Measurements from ENCODE around the gene UPF1. TPM values are rescaled to one million over a fixed set of nuclear protein-coding genes. Genes with fewer than 3 reads are reported as not detected.
A peak's percentile ranks its signal among the peaks of the same experiment; 100 is the strongest.

The UPF1 gene
- total and polyA plus RNA-seq, 3 experiments from 2014 or later: 24.6 to 97.2 (median 96.8) TPM

DNA sequence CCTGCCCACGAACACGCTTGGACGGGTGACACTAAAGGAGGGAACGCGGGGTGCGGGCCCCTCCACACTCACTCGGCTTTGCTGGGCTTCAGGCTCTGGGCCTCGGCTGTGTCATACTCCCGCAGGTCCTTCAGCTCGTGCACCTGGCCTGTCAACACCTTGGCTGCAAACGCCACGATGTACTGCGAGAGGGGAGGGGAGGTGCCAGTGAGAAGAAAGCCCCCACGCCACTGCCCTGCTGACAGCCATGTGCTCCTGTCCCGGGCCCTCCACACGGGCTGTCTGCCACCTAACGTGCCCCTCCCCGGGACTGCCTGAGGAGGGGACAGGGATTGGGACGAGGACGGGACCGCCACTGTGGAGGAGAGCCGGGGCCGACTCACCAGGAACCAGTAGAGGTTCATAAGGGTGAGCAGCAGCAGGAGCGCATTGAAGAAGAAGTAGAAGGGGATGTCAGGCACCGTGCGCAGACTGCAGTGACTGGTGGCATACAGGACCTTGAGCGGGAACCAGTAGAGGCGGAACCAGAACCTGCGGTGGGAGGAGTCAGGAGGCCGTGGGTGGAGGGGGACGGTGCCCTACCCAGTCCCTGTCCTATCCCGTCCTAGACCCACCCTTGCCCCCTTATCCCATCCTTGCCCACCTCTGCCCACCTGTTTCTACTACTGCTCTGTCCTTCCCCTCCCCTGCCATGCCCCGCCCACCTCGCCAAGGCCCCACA is 47.3 kb downstream of the UPF1 start:
- ChIA-PET POLR2A (no interaction called here), CTCF (no interaction called here)
- no peak overlapping the region for H3K27ac Mint-ChIP-seq
- H3K36me3 Mint-ChIP-seq: no peaks in the 10 kb centered on the region
- H3K4me1 ChIP-seq (ENCODE audit: insufficient read depth, low read length): no peaks in the 10 kb centered on the region
- no peaks in the 10 kb centered on the region for H3K4me1 Mint-ChIP-seq
- H3K4me3 Mint-ChIP-seq: peak overlapping the region in 1 of 7 donors; percentile 74
- H3K27me3 ChIP-seq (ENCODE audit: insufficient read depth, low read length, poor library complexity, severe bottlenecking): no peaks in the 10 kb centered on the region
- no peaks in the 10 kb centered on the region for H3K9me3 Mint-ChIP-seq
- DNase-seq: no peak
- H3K4me3 ChIP-seq (ENCODE audit: low read length): no peak overlapping the region
- no peak overlapping the region for H3K27ac ChIP-seq (ENCODE audit: low read depth, low read length)
- H3K9me3 ChIP-seq (ENCODE audit: low read length): no peaks in the 10 kb centered on the region
- H3K27me3 Mint-ChIP-seq: peaks cover 0 to 1% of the 10 kb centered on the region in 2 donors
- H3K36me3 ChIP-seq (ENCODE audit: insufficient read depth, low read length): no peaks in the 10 kb centered on the region

DNA sequence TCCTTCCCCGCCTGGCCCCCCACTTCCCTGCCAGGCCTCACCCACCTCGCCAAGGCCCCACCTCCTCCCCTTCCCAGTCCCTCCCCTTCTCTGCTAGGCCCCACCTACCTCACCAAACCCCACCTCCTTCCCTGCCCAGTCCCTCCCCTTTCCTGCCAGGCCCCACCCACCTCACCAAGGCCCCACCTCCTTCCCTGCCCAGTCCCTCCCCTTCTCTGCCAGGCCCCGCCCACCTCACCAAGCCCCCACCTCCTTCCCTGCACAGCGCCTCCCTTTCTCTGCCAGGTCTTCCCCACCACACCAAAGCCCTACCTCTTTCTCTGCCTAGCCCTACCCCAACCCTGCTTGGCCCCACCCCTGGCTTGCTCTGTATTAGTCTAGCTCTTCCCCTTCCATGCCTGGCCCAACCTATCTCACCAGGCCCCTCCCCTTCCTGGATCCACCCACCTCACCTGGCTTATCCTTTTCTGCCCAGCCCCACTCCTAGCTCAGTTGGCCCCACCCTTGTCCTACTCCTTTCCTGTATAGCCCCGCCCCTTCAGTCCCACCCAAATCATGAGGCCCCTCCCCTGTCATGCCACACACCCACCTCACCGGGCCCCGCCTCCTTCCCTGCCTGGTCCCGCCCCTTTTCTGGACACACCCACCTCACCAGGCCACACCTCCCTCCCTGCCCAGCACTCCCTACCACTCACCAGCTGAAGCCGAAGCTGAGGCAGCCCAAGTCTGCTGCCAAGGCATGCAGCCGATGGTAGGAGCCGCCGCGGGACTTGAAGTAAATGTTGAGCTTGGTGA is 48.0 kb downstream of the UPF1 start:
- ChIA-PET CTCF (no interaction called here), POLR2A (no interaction called here)
- no peak overlapping the region for H3K4me3 Mint-ChIP-seq
- no peak overlapping the region for H3K27ac ChIP-seq (ENCODE audit: low read depth, low read length)
- peaks cover 0 to 1% of the 10 kb centered on the region in 2 donors for H3K27me3 Mint-ChIP-seq
- H3K36me3 ChIP-seq (ENCODE audit: insufficient read depth, low read length): no peaks in the 10 kb centered on the region
- no peak overlapping the region for H3K4me3 ChIP-seq (ENCODE audit: low read length)
- H3K9me3 ChIP-seq (ENCODE audit: low read length): no peaks in the 10 kb centered on the region
- no peaks in the 10 kb centered on the region for H3K27me3 ChIP-seq (ENCODE audit: insufficient read depth, low read length, poor library complexity, severe bottlenecking)
- H3K36me3 Mint-ChIP-seq: no peaks in the 10 kb centered on the region
- DNase-seq: peak in 1 of 5 donors; percentile 10
- H3K4me1 Mint-ChIP-seq: no peaks in the 10 kb centered on the region
- no peaks in the 10 kb centered on the region for H3K4me1 ChIP-seq (ENCODE audit: insufficient read depth, low read length)
- H3K9me3 Mint-ChIP-seq: no peaks in the 10 kb centered on the region
- no peak overlapping the region for H3K27ac Mint-ChIP-seq

- CTCF ChIA-PET: no interaction called here
- H3K9me3 Mint-ChIP-seq: no peaks in the 10 kb centered on the region
- no peaks in the 10 kb centered on the region for H3K9me3 ChIP-seq (ENCODE audit: low read length)
Measured at GRCh38 chr19:18881491-18881890, 49.7 kb downstream of the UPF1 start.

DNA sequence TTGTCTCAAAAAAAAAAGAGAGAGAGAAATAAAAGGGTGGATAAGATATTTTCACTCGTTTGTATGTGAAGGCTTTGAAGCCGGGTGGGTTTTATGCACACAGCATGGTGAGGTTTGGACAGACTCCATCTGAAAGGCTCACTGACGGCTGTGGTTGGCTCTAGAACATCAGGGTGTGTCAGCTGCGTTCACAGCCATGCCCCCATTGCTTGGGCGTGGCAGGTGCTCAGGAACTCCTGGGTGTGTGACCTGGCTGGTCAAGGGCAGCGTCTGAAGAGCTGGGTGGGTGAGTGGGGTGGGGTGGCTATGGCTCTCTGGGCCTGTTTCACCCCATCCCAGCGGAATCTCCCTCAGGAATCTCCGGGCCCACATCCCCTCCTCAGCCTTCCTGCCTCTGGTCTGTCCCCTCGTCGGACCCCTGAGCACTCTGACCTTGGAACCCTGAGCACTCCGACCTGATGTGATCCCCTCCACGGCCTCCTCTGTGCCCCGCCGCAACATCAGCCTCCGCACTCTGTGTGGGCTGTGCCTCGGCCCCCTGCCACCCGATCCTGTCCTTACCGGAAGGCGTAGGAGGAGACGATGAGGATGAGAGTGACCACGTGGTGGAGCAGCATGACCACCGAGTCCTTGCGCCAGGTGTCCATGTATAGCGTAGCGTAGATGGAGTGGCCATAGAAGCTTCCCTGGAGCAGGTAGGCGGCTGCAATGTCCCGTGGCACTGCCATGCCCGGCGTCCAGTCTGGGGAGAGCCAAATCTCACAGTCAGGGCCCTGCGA is 52.0 kb downstream of the UPF1 start:
- POLR2A ChIA-PET: no interaction called here

More at GRCh38 chr19:18881491-18881890, 49.7 kb downstream of the UPF1 start:
- Mint-ChIP-seq H3K27me3 (peaks cover 0 to 1% of the 10 kb centered on the region in 2 donors), H3K36me3 (no peaks in the 10 kb centered on the region), H3K4me3 (peak overlapping the region in 1 of 7 donors; percentile 6), H3K4me1 (no peaks in the 10 kb centered on the region), H3K27ac (peak overlapping the region in 1 of 8 donors; percentile 38)
- Histone ChIP-seq H3K27me3 (ENCODE audit: insufficient read depth, low read length, poor library complexity, severe bottlenecking) (no peaks in the 10 kb centered on the region), H3K36me3 (ENCODE audit: insufficient read depth, low read length) (no peaks in the 10 kb centered on the region), H3K4me3 (ENCODE audit: low read length) (no peak overlapping the region), H3K4me1 (ENCODE audit: insufficient read depth, low read length) (no peaks in the 10 kb centered on the region), H3K27ac (ENCODE audit: low read depth, low read length) (no peak overlapping the region)
- POLR2A ChIA-PET: no interaction called here
- no peak for DNase-seq

GRCh38 chr19:18886972-18887371 is 55.2 kb downstream of the UPF1 start:
- Histone ChIP-seq H3K4me3 (ENCODE audit: low read length) (no peak overlapping the region), H3K9me3 (ENCODE audit: low read length) (no peaks in the 10 kb centered on the region), H3K4me1 (ENCODE audit: insufficient read depth, low read length) (no peaks in the 10 kb centered on the region), H3K27me3 (ENCODE audit: insufficient read depth, low read length, poor library complexity, severe bottlenecking) (no peaks in the 10 kb centered on the region), H3K36me3 (ENCODE audit: insufficient read depth, low read length) (no peaks in the 10 kb centered on the region), H3K27ac (ENCODE audit: low read depth, low read length) (no peak overlapping the region)
- DNase-seq: no peak
- no peaks in the 10 kb centered on the region for H3K9me3 Mint-ChIP-seq
- H3K36me3 Mint-ChIP-seq: no peaks in the 10 kb centered on the region
- H3K4me1 Mint-ChIP-seq: no peaks in the 10 kb centered on the region
- ChIA-PET POLR2A (no interaction called here), CTCF (no interaction called here)
- H3K27me3 Mint-ChIP-seq: peaks cover 1 to 10% of the 10 kb centered on the region in 2 donors
- no peak overlapping the region for H3K4me3 Mint-ChIP-seq
- H3K27ac Mint-ChIP-seq: no peak overlapping the region

More for the DNA sequence above, 52.0 kb downstream of the UPF1 start:
- no peak for DNase-seq
- Mint-ChIP-seq H3K36me3 (no peaks in the 10 kb centered on the region), H3K9me3 (no peaks in the 10 kb centered on the region), H3K27ac (no peak overlapping the region), H3K27me3 (peaks cover 1 to 7% of the 10 kb centered on the region in 2 donors), H3K4me1 (no peaks in the 10 kb centered on the region), H3K4me3 (no peak overlapping the region)
- Histone ChIP-seq H3K27me3 (ENCODE audit: insufficient read depth, low read length, poor library complexity, severe bottlenecking) (no peaks in the 10 kb centered on the region), H3K4me3 (ENCODE audit: low read length) (no peak overlapping the region), H3K4me1 (ENCODE audit: insufficient read depth, low read length) (no peaks in the 10 kb centered on the region), H3K9me3 (ENCODE audit: low read length) (no peaks in the 10 kb centered on the region), H3K27ac (ENCODE audit: low read depth, low read length) (no peak overlapping the region), H3K36me3 (ENCODE audit: insufficient read depth, low read length) (no peaks in the 10 kb centered on the region)
- CTCF ChIA-PET: no interaction called here

DNA sequence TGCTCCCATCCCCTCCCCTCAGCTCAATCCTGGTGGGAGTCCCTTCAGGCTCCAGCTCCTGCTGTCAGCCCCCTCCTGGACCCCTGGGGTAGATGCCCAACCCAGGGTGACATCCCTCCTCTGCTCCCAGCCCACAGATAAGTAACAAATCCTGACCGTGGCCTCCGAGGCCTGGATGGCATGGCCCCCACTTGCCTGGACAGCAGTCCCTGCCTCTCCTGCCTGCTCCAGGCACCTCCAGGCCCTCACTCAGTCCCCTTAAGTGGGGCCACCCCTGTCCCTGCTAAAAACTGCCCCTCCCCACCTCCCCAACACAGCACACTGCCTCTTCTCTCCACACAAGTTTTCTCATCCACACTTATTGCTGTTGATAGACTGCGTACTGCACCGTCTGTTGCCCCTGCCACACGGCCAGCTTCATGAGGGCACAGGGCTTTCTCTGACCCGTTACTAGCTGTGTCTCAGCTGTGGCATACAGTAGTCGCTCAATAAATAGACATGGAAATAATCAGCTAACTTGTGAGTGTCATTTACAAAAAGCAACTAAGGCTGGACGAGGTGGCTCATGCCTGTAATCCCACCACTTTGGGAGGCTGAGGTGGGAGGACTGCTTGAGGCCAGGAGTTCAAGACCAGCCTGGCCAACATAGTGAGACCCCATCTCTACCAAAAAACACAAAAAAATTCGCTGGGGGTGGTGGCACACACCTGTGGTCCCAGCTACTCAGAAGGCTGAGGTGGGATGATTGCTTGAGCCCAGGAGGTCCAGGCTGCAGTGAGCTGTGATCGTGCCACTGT is 58.4 kb downstream of the UPF1 start:
- ChIA-PET CTCF (no interaction called here), POLR2A (no interaction called here)
- Histone ChIP-seq H3K4me1 (ENCODE audit: insufficient read depth, low read length) (no peaks in the 10 kb centered on the region), H3K27me3 (ENCODE audit: insufficient read depth, low read length, poor library complexity, severe bottlenecking) (peaks cover 8% of the 10 kb centered on the region), H3K4me3 (ENCODE audit: low read length) (no peak overlapping the region), H3K36me3 (ENCODE audit: insufficient read depth, low read length) (no peaks in the 10 kb centered on the region), H3K9me3 (ENCODE audit: low read length) (no peaks in the 10 kb centered on the region), H3K27ac (ENCODE audit: low read depth, low read length) (no peak overlapping the region)
- Mint-ChIP-seq H3K27ac (peak overlapping the region in 2 of 8 donors; percentile 31 to 95), H3K27me3 (peaks cover 8 to 13% of the 10 kb centered on the region in 2 donors), H3K4me1 (no peaks in the 10 kb centered on the region), H3K4me3 (no peak overlapping the region), H3K9me3 (no peaks in the 10 kb centered on the region), H3K36me3 (no peaks in the 10 kb centered on the region)
- DNase-seq: no peak

DNA sequence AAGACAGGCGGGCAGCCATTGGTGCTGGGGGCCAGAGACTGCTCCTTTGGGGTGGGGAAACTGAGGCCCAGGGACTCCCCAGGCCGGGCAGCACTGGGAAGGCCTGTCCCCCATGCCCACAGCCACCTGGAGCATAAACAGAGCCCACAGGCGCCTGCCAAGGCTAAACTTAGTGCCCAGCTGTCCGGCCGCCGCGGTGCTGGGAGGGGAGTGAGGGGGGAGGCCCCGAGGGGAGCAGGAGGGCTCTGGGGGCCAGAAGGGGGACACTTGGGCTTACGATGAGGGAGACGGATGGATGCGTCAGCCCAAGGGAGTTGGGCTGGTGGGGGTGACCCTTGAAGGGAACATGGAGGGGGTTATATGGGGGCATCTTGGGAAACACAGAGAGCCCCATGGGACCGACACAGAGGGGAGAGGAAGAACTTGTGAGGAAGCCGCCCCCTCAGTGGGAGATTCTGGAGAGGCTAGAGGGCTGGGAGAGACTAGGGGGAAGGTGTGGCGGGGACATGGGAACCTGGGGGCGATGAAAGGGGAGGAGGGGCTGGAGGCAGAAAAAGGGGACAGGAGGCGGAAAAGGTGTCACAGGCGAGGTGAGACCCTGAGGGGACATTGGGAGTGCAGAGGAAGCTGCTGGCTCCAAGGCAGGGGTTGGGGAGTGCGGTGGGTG is 62.0 kb downstream of the UPF1 start:
- no peak overlapping the region for H3K4me3 ChIP-seq (ENCODE audit: low read length)
- no peaks in the 10 kb centered on the region for H3K9me3 ChIP-seq (ENCODE audit: low read length)
- Mint-ChIP-seq H3K4me3 (peak overlapping the region in 2 of 7 donors; percentile 53 to 72), H3K27me3 (peaks cover 15 to 20% of the 10 kb centered on the region in 2 donors), H3K4me1 (peaks cover 7 to 15% (median 15%) of the 10 kb centered on the region in 3 donors), H3K9me3 (no peaks in the 10 kb centered on the region), H3K27ac (no peak overlapping the region), H3K36me3 (no peaks in the 10 kb centered on the region)
- no peaks in the 10 kb centered on the region for H3K4me1 ChIP-seq (ENCODE audit: insufficient read depth, low read length)
- POLR2A ChIA-PET: no interaction called here
- DNase-seq: no peak
- H3K27ac ChIP-seq (ENCODE audit: low read depth, low read length): no peak overlapping the region
- peaks cover 8% of the 10 kb centered on the region for H3K27me3 ChIP-seq (ENCODE audit: insufficient read depth, low read length, poor library complexity, severe bottlenecking)
- no peaks in the 10 kb centered on the region for H3K36me3 ChIP-seq (ENCODE audit: insufficient read depth, low read length)
- CTCF ChIA-PET: interaction anchor here (1.1 kb wide), 1 partner anchor 34 kb away, joined by 3 read pairs; no protein-coding TSS in a partner anchor
